Stimulated activated CD4-positive, alpha-beta T cell treated with anti-CD3 and anti-CD28 coated beads, Interleukin-12 subunit alpha, Interleukin-12 subunit beta, amount 100 ng/mL, for 4 hours (primary cell): Measurements from ENCODE around the gene RAB19.

Source experiments
- DNase-seq: peaks from one replicate; pipeline ENCODE4 v3.0.0-alpha.2; 2020

The RAB19 gene

DNA sequence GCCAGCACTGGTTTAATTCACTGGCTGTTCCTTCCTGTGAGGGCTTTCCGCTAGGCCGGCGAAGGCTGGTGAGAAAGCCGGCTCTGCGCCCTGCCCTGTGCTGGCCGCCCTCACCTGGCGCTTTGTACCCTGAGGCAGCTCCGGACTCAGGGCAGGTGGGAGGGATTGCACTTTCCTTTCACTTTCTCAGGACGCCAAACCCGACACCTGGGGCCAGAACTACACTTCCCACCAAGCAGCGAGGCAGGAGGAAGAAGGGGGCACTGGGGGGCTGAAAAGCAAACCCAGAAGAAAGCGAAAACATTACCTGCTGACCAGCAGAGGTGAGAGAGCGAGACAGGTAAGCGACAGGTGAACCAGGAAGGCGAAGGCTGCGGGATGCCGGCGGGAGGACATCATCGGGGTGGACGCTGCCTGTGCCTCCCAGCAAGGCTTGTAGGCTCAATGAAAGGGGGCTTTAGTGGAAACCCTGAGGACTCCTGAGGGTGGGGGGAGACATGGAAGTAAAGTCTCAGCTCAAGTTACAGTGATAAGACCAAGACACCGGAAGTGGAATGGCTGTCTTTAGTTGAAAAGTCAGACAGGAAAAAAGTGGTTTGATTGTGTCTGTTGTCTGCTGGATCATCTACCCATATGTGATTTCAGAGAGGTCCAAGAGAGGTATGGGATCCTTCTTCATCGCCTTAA, at the start of gene RAB19:
Gene RAB19, plus strand, starts transcription at position 181 of the 687 bp plus-strand sequence. CDS start 3,589 bp downstream, outside the sequence.
- DNase-seq = peak; percentile 20

- no peak for DNase-seq
These were observed 45.8 kb upstream of the RAB19 start for GRCh38 chr7:140358024-140358411.

DNA sequence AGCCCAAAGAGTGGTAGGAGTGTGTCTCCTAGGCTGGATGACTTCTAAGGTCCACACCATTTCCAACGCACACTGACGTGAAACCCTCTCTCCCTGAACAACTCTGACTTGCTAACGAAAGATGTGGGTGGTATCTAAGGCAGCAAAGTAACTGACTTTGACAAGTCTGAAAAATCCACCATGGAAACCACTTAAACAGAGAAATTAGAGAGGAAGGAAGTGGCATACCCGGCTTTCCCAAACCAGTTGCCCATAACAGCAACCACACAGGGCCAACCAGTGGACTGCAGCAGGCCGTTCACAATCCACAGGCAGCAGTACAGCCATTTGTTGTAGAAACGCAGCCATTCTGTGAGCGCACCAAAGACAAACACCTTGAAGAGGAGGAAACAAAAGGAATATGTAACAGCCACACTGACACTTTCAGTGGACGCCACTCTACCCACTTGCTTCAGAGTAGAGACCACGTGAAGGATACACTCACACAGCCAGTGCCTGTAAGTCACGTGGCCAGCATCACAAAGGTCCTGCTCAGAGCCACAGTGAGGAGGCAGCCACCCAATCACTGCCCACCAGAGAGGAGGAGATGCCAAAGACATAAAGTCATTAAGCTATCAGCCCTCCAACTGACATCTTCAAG, 45.3 kb upstream of the RAB19 start:
- no peak for DNase-seq

DNA sequence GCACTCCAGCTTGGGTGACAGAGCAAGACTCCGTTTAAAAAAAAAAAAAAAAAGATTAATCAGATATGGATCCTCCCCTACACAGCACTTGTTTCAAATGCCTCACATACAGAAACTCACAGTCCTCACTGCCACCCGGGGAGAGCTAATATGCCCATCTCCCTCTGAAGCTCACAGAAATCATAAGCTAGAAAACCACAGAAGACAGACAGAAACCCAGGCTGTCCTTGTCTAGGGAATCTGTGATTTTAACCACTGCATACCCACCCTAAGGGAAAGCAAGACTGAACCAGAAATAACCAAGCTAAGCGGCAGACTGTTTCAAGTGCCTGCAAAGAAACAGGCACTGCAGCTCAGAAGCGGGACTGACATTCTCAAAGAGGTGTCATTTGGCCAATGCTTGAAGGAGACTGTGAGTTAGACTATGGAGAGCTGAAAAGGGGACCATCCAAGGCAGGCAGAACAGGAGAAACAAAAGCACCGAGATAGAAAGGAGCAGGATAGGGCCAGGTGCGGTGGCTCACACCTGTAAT, 43.1 kb upstream of the RAB19 start:
- DNase-seq = no peak

DNA sequence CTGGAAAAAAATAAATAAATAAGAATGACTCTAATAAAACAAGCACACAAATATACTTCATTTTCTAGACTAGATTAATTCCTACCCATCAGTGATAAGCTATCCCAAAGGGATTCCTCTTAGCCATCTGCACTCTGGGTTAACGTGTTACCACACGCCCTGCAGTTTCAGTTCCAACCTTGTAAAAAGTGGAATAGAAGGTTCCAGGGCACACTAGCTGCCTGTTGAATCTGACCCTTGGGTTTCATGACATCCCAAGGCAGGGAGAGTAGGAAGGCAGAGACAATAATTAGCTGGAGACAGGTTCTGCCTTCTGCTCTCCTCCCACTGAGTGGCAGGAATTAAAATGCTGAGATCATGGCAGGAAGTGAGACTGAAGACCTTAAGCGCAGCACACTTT, 39.0 kb upstream of the RAB19 start:
- DNase-seq = no peak

- no peak for DNase-seq
These were observed 36.3 kb upstream of the RAB19 start for GRCh38 chr7:140367528-140367927.

DNA sequence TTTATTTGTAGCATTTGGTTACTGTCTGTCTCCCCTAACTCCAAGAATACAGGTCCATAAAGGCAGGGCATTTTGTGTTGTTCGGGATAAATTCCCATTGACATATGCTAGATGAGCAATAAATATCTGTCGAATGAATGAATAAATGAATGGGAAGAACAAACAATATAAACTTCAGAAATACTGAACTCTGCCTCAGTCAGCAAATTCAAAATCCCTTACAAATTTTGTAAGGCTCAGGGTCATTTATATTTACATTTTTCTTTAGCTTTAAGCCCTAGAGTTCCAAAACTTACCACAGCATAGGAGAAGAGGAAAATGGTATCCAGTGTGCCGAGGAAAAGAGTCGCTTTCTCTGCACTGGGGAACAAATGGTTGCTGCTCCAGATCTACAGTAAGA, 34.6 kb upstream of the RAB19 start:
- no peak for DNase-seq

DNA sequence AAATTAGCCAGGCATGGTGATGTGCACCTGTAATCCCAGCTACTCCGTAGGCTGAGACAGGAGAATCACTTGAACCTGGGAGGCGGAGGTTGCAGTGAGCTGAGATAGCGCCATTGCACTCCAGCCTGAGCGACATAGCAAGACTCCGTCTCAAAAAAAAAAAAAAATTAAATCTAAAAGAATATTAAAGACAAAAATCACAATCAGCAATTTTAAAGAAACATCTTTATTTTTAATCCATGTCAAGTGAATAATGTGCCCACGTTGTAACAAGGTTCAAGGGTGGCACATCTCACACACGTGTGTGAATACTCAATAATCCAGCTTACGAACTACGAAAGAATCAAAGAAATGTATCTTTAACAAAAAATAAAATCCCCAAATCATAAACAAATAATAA, 28.5 kb upstream of the RAB19 start:
- DNase-seq = no peak

DNA sequence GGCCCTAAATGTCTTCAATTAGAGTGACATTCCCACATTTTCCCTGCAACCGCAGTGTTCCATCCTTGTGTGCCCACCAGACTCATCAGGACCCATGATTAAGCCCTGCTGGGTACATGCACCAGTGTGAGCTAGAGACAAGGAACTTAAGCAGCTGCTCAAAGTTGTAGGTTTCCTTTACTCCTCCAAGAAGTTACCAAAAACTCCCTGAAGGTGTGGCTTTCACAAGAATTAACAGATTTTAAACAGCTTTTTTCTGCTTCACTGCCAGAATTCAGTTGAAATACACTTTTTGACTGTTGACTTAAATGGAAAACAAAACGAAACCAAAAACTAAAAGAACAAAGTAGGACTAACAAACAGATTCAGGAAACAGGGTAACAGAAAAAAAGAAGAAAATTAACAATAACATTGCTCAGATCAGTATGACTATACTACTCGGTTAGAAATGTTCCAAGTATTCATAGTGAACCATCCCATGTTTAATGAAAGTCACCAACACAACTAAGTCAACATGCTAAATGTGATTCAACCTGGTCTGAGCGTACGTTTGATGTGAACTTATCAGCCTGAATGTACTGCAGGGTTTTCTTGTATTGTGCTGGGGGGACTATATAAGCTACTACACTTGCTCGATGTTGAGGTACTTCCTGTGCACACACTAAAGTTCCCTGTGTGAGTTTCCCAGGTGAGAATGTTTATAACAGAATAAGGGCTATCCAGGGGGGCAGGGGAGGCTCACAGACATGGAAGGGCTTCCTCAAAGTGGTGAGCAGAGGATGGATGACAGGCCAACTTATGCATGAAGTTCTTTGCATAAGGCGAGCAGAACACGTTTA, 27.7 kb upstream of the RAB19 start:
- DNase-seq = no peak

- no peak for DNase-seq
These were observed 19.7 kb upstream of the RAB19 start for GRCh38 chr7:140383954-140384713.

- DNase-seq = no peak
These were observed 18.8 kb upstream of the RAB19 start for GRCh38 chr7:140384894-140385545.

GRCh38 chr7:140389445-140389844, 14.4 kb upstream of the RAB19 start:
- no peak for DNase-seq

DNA sequence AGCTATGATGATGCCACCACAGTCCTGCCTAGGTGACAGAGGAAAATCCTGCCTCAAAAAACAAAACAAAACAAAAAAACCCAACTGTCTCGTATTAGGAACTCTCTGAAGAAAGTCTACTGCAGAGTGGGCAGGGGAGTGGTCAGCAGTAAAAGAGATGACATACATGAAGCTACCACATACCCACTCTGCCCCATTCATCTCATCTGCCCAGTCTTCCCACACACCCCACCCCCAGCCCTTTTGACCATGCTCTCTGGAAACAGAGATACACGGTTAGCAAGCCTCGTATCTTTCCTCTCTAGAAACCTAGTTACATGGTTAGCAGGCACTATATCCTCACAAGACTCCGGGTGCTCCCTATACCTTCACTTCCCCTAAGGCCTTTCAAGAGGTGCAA, 13.8 kb upstream of the RAB19 start:
- no peak for DNase-seq

GRCh38 chr7:140390466-140391190, 13.2 kb upstream of the RAB19 start:
- no peak for DNase-seq

GRCh38 chr7:140391634-140392033, 12.2 kb upstream of the RAB19 start:
- no peak for DNase-seq

GRCh38 chr7:140393756-140394306, 10.0 kb upstream of the RAB19 start:
- DNase-seq = no peak

- peak; percentile 86 for DNase-seq
These were observed 5.8 kb upstream of the RAB19 start, which contains the start of gene SLC37A3 for GRCh38 chr7:140397784-140398750. Gene SLC37A3 (minus strand): TSS chr7:140398530. CDS start chr7:140382526, 16,004 bp downstream.

DNA sequence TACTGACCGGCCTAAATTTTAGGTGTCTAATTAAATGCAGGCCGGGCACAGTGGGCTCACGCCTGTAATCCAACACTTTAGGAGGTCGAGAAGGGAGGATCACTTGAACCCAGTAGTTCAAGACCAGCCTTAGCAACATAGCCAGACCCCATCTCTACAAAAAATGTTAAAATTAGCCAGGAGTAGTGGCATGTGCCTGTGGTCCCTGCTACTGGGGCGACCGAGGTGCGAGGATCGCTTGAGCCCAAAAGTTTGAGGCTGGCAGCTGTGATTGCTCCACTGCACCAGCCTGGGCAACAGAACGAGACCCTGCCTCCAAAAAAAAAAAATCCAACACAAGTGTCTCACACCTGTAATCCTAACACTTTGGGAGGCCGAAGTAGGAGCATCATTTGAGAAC, 5.0 kb upstream of the RAB19 start:
- no peak for DNase-seq

- DNase-seq = no peak
These were observed 3.5 kb upstream of the RAB19 start for GRCh38 chr7:140400381-140400780.
